Measurements from ENCODE around the gene GPRC5D. TPM values are rescaled to one million over a fixed set of nuclear protein-coding genes. Genes with fewer than 3 reads are reported as not detected.

The GPRC5D gene
- total RNA-seq, 1 donor from 2014 or later: not detected

- DNase-seq (peak; percentile 90), ATAC-seq (peak; percentile 97)
- intact Hi-C loops (cut with micrococcal nuclease): loop anchor here (2.0 to 10.0 kb wide), 3 partner anchors 66 to 296 kb away; no protein-coding TSS in a partner anchor
Observed at GRCh38 chr12:12916135-12916944, 35.6 kb downstream of the GPRC5D start.

GRCh38 chr12:12915656-12916055, 36.3 kb downstream of the GPRC5D start:
- DNase-seq (no peak), ATAC-seq (no peak)
- intact Hi-C loops (cut with micrococcal nuclease): loop anchor here (2.0 to 10.0 kb wide), 3 partner anchors 67 to 297 kb away; no protein-coding TSS in a partner anchor

GRCh38 chr12:12912711-12913110, 39.3 kb downstream of the GPRC5D start:
- intact Hi-C loops (cut with micrococcal nuclease): loop anchor here (10.0 kb wide), 1 partner anchor 182 kb away; no protein-coding TSS in a partner anchor
- no peak for DNase-seq
- no peak for ATAC-seq

DNA sequence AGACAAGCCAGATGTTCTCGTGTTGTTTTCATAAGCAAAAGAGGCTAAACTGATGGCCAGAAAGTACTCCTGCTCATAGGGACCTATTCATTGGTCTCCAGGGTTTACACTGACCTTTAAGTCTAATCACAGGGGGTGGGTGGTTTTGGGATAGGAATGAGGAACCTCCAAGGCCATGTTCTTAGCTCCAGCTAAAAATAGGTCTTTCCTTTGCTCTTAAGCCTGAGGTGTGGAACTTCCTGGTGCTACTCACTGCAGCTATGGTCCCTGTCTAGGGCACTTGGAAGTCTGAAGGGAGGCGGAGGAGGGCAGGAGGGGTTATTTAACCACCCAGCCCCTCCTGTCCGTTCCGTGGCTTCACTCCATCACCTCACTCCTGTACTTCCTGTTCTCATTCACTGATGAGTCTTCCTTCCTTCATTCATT, 42.0 kb downstream of the GPRC5D start:
- ATAC-seq (peak; percentile 92), DNase-seq (no peak)
- intact Hi-C loops (cut with micrococcal nuclease): loop anchor here (10.0 kb wide), 1 partner anchor 185 kb away; no protein-coding TSS in a partner anchor

DNA sequence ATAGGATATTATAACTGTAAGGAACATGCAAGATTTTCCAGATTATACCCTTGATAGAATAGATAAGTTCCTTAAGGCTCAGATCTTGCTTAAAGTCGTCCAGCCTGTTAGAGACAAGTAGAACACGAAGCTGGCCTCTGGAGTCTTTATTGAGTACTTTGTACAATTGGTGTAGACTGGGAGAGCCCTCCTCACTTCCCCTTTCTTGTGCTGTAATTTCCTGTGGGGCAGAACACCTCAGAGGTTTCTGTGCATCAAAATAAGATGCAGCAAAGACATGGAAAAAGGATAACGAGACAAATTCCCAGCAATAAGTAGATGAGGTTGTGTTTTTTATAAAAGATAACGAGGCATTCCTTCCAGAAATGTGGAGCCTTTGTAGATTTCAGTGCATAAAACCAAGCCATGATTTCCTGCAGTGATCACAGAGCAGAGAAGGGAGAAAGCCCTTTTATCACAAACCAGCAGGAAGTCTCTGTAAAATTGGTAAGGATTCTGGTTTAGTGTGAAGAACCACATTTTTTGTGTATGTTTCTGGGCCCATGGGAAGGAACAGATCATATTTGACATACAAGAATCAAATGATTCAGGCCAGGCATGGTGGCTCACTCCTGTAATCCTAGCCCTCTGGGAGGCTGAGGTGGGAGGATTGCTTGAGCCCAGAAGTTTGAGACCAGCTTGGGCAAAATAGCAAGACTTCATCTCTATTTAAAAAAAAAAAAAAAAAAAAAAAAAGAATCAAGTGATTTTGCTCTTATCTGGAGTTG, 42.6 kb downstream of the GPRC5D start:
- ATAC-seq: no peak
- no peak for DNase-seq
- intact Hi-C loops (cut with micrococcal nuclease): no loop called here

DNA sequence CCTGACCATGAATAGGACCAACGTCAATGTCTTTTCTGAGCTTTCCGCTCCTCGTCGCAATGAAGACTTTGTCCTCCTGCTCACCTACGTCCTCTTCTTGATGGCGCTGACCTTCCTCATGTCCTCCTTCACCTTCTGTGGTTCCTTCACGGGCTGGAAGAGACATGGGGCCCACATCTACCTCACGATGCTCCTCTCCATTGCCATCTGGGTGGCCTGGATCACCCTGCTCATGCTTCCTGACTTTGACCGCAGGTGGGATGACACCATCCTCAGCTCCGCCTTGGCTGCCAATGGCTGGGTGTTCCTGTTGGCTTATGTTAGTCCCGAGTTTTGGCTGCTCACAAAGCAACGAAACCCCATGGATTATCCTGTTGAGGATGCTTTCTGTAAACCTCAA, 43.3 kb downstream of the GPRC5D start:
- ATAC-seq: no peak
- intact Hi-C loops (cut with micrococcal nuclease): no loop called here
- DNase-seq: no peak

DNA sequence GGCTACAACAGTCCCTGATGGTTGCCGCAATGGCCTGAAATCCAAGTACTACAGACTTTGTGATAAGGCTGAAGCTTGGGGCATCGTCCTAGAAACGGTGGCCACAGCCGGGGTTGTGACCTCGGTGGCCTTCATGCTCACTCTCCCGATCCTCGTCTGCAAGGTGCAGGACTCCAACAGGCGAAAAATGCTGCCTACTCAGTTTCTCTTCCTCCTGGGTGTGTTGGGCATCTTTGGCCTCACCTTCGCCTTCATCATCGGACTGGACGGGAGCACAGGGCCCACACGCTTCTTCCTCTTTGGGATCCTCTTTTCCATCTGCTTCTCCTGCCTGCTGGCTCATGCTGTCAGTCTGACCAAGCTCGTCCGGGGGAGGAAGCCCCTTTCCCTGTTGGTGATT, 43.7 kb downstream of the GPRC5D start:
- intact Hi-C loops (cut with micrococcal nuclease): no loop called here
- DNase-seq: no peak
- ATAC-seq: no peak

GRCh38 chr12:12907552-12907951, 44.4 kb downstream of the GPRC5D start:
- ATAC-seq (no peak), DNase-seq (no peak)
- intact Hi-C loops (cut with micrococcal nuclease): no loop called here

GRCh38 chr12:12903642-12904609, 48.0 kb downstream of the GPRC5D start:
- intact Hi-C loops (cut with micrococcal nuclease): no loop called here
- no peak for ATAC-seq
- DNase-seq: no peak

DNA sequence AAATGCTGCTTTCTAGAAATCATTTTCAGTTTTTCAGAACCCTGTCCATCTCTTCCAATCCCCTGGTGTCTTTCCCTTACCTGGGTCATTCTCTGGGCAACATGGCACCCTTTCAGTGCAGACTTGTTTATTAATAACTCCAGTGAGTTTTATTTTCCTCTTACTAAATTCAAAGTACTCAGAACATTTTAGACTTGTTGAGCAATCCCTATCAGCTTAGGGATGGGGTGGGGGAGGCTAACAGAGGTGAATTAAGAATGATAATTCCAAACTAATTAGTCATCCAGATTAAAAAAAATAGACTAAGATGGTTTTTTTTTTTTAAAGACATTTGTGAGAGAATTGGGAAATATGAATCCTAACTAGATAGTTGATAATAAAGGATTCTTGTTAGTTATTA, 49.9 kb downstream of the GPRC5D start:
- DNase-seq: no peak
- peak; percentile 61 for ATAC-seq
- intact Hi-C loops (cut with micrococcal nuclease): no loop called here

- ATAC-seq (peak; percentile 90), DNase-seq (no peak)
- intact Hi-C loops (cut with micrococcal nuclease): no loop called here
Observed at GRCh38 chr12:12901158-12901791, 50.7 kb downstream of the GPRC5D start.

DNA sequence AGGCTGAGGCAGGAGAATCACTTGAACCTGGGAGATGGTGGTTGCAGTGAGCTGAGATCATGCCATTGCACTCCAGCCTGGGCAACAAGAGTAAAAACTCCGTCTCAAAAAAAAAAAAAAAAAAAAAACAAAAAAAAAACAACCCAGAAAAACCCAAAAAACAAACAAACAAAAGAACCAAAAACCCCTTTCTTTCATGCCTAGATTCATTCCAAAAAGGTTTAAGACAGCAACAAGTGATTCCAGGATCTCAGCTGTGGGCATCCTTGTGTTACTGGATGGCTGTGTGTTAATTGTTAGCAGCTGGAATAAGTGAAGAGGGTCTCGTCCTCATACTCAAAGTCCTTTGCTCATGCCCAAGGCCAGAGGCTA, 51.2 kb downstream of the GPRC5D start:
- no peak for DNase-seq
- ATAC-seq: no peak
- intact Hi-C loops (cut with micrococcal nuclease): no loop called here

DNA sequence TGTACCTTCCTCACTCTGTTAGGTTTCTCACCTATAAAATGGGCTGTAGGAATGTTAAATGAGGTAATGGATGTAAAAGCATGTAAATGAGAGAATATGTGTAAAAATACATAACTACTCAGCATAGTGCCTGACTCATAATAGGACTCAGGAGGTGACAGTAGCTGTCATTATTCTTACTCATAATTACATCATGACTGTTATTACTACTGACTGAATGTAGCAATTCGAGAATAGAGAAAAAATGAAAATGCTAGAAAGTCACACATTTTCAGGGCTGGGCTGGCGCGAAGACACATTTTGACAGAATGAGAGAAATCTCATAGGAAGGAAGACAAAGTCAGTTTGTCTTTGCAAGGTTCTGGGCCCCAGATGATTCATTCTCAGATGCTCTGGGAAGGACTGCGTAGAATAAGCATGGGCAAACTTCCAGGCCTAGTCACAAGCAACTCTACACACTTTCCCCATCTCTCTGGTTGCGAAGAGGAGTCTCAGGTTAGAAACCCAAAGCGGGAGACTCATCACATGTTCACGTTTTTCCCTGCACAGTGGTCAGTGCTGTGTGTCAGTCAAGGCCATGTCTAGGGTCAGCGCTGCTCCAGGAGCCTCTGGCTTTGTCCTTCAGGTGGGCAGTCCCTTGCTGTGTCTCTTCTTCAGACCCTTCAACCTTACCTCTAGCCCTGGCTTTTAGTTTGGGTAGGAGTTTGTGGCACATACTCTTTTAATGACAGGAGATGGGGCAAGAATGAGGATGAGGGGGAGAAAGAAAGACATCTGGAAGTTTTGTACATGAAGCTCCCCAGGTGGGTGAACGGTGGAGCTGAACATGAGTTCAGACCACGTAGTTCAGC, 52.2 kb downstream of the GPRC5D start:
- ATAC-seq: peak; percentile 59
- peak; percentile 42 for DNase-seq

GRCh38 chr12:12898911-12899511, 53.0 kb downstream of the GPRC5D start:
- ATAC-seq (no peak), DNase-seq (no peak)
- intact Hi-C loops (cut with micrococcal nuclease): no loop called here

More for the DNA sequence above, 52.2 kb downstream of the GPRC5D start:
- intact Hi-C loops (cut with micrococcal nuclease): no loop called here

GRCh38 chr12:12898136-12898717, 53.7 kb downstream of the GPRC5D start:
- DNase-seq: no peak
- no peak for ATAC-seq
- intact Hi-C loops (cut with micrococcal nuclease): no loop called here

DNA sequence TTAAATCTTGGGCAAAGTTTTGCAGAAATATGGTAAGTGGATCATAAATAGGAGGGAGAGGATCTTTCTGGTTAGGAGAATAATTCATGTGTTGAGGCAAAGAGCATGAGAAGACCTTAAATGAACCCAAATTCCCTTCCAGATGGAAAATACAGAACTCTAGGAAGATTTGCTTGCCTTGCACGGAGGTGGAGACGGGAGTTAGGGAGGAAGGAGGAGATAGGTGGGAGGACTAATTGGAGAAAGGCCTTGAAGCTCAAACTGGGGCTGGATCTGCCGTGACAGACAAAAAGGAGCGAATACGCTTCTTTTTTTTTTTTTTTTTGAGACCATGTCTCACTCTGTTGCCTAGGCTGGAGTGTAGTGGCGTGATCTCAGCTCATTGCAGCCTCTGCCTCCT, 54.7 kb downstream of the GPRC5D start:
- ATAC-seq (no peak), DNase-seq (no peak)
- intact Hi-C loops (cut with micrococcal nuclease): no loop called here

DNA sequence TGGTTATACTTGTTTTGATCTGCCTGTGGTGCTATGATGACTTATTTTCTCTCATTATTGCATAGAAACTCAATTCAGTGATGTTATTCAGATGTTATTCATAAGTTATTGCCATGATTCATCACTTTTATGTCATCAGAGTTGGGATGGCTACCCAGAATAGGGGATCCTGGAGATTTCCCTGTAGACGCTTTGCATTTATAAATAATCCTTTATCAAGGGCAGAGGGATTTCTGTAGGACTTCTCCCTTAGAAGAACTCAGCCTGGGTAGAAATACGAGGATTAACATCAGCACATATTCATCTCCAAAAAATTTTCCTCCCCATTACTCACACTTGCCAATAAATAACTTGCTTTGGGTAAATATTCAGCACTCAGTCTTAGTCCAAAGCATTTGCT, 55.7 kb downstream of the GPRC5D start:
- no peak for ATAC-seq
- DNase-seq: no peak
- intact Hi-C loops (cut with micrococcal nuclease): no loop called here
